Osteocyte (in vitro differentiated cells): ENCODE results near the gene U2AF2. TPM values are rescaled to one million over a fixed set of nuclear protein-coding genes. Genes with fewer than 3 reads are reported as not detected.

ENCODE experiments used
- DNase-seq: peaks from one replicate; pipeline ENCODE4 v3.0.0; 2021; ENCODE audit warnings: mixed read lengths; ENCODE audit not compliant: unreplicated experiment; ENCODE audit errors: extremely low spot score
- H3K27ac Mint-ChIP-seq: one replicate; pipeline ENCODE4 v1.8.0; 2021; ENCODE audit warnings: mild to moderate bottlenecking, mixed read lengths; ENCODE audit not compliant: unreplicated experiment
- H3K27me3 Mint-ChIP-seq: one replicate; pipeline ENCODE4 v1.8.0; 2021; ENCODE audit warnings: mixed read lengths; ENCODE audit not compliant: unreplicated experiment
- H3K36me3 Mint-ChIP-seq: one replicate; pipeline ENCODE4 v1.8.0; 2021; ENCODE audit warnings: mixed read lengths; ENCODE audit not compliant: unreplicated experiment
- H3K4me1 Mint-ChIP-seq: one replicate; pipeline ENCODE4 v1.8.0; 2021; ENCODE audit warnings: mixed read lengths; ENCODE audit not compliant: unreplicated experiment
- H3K4me3 Mint-ChIP-seq: one replicate; pipeline ENCODE4 v1.8.0; 2021; ENCODE audit warnings: mild to moderate bottlenecking, moderate library complexity, mixed read lengths; ENCODE audit not compliant: unreplicated experiment
- H3K9me3 Mint-ChIP-seq: one replicate; pipeline ENCODE4 v1.8.0; 2021; ENCODE audit warnings: mixed read lengths; ENCODE audit not compliant: unreplicated experiment
- CTCF ChIP-seq: fragments of 200-600 bp; sonication (generic); IDR thresholded peaks from 2 replicates; pipeline ENCODE4 v1.5.0; 2021; ENCODE audit warnings: antibody characterized with exemption, mild to moderate bottlenecking, moderate library complexity
- total RNA-seq: library from RNA; stranded (reverse); gene quantifications from 2 replicates; pipeline ENCODE4 v1.2.1, GENCODE V29; 2021

The U2AF2 gene
- total RNA-seq, 1 donor from 2014 or later: 189 TPM

GRCh38 chr19:55689411-55690108 lies 34.7 kb downstream of the U2AF2 start:
- Mint-ChIP-seq H3K9me3 (no peaks in the 10 kb centered on the region), H3K4me3 (no peak overlapping the region), H3K27ac (no peak overlapping the region), H3K27me3 (no peaks in the 10 kb centered on the region), H3K4me1 (peaks cover 2% of the 10 kb centered on the region), H3K36me3 (peaks cover 18% of the 10 kb centered on the region)
- no peak for TF ChIP-seq CTCF
- DNase-seq: no peak

- H3K27ac Mint-ChIP-seq: no peak overlapping the region
- no peak overlapping the region for H3K4me3 Mint-ChIP-seq
- DNase-seq: no peak
- no peaks in the 10 kb centered on the region for H3K27me3 Mint-ChIP-seq
- peaks cover 2% of the 10 kb centered on the region for H3K4me1 Mint-ChIP-seq
- H3K9me3 Mint-ChIP-seq: no peaks in the 10 kb centered on the region
- peaks cover 20% of the 10 kb centered on the region for H3K36me3 Mint-ChIP-seq
- no peak for TF ChIP-seq CTCF
Observed at GRCh38 chr19:55690109-55690768, 35.4 kb downstream of the U2AF2 start.

GRCh38 chr19:55690769-55691545 lies 36.1 kb downstream of the U2AF2 start:
- H3K4me3 Mint-ChIP-seq: no peak overlapping the region

GRCh38 chr19:55691561-55692481 lies 37.0 kb downstream of the U2AF2 start:
- Mint-ChIP-seq H3K27me3 (no peaks in the 10 kb centered on the region), H3K9me3 (no peaks in the 10 kb centered on the region), H3K36me3 (peaks cover 15% of the 10 kb centered on the region), H3K4me3 (no peak overlapping the region), H3K4me1 (peaks cover 2% of the 10 kb centered on the region), H3K27ac (no peak overlapping the region)
- DNase-seq: no peak
- TF ChIP-seq CTCF: no peak

More at GRCh38 chr19:55690769-55691545, 36.1 kb downstream of the U2AF2 start:
- H3K27me3 Mint-ChIP-seq: no peaks in the 10 kb centered on the region
- peaks cover 2% of the 10 kb centered on the region for H3K4me1 Mint-ChIP-seq
- H3K36me3 Mint-ChIP-seq: peaks cover 17% of the 10 kb centered on the region
- no peak overlapping the region for H3K27ac Mint-ChIP-seq
- DNase-seq: no peak
- no peak for TF ChIP-seq CTCF
- no peaks in the 10 kb centered on the region for H3K9me3 Mint-ChIP-seq
